NCI-H82 treated with DMSO at 0.1 percent for 48 hours (cell line): ENCODE data around the gene KRT27.
"Not testable (repeated sequence)": the region's sequence is repeated elsewhere in the genome, so short reads cannot be mapped to it uniquely, and the experiment has no call there.

Experiments used
- DNase-seq: peaks from one replicate; lab custom pipeline; 2025; ENCODE audit not compliant: unreplicated experiment; lab: John Stamatoyannopoulos, UW

The KRT27 gene

DNA sequence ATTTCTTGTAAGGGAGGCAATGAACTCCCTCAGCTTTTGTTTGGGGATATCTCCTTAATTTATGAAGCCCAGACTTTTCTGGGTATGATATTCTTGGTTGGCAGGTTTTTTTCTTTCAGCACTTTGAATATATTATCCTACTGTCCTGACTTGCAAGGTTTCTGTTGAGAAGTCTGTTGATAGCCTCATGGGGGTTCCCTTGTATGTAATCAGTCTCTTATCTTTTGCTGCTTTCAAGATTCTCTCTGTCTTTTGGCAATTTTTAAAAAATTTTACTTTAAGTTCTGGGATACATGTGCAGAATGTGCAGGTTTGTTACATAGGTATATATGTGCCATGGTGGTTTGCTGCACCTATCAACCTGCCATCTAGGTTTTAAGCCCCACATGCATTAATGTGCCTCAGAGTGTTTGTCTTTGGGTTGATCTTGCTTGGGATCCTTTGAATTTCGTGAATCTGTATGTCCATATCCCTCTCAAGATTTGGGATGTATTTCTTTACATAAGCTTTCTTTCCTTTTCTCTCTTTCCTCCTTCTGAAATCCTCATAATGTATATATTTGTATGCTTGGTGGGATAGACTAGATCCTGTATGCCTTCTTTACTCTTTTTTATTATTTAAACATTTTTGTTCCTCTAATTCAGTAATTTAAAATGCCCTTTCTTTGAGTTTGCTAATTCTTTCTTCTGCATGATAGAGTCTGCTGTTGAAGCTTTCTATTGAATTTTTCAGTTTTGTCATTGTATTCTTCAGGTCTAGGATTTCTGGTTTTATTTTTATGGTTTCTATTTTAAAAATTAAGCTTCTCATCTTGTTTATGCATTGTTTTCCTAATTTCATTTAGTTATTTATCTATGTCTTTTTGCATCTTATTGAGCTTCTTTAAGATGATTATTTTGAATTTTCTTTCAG lies 22.0 kb downstream of the KRT27 start:
- no peak for DNase-seq

DNA sequence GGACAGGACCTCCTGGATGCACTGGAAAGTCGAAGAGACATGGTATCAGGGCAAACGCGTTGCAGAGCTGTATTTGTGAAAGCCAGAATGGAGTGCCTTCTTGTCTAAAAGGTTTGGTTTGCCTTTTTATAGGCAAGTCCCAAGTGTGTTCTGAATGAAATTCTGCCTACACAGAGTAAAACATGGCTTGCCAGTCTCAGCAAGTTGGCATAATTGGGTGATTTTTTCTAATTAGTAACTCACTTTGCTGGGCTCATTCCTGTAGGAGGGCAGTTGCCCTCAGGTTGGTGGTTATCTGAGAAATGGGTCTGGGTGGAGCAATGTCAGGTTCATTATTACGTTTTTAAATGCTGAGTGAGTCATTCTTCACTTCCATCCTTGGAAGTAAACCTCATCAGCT lies 27.1 kb downstream of the KRT27 start, which contains the start of gene KRT25:
KRT25 (minus strand) TSS at position 101 of the 400 bp plus-strand sequence; CDS start at position 41, 60 bp downstream.
- no peak for DNase-seq

DNA sequence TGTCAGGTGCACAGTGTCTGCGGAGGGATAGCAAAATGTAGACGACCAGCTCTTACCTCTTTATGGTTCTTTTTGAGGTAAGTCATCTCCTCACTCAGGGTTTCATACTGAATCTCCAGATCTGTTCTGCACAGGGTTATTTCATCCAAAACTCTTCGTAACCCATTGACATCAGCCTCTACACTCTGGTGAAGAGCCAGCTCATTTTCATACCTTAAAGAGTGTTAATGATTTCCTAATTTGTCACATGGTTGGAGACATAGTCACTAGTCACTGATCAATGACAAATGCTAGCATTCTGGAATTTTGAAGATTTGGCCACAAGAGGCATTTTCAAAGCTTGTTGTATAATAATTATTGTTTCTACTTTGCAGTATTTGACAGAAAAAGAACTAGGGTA lies 28.5 kb downstream of the KRT27 start:
- no peak for DNase-seq

DNA sequence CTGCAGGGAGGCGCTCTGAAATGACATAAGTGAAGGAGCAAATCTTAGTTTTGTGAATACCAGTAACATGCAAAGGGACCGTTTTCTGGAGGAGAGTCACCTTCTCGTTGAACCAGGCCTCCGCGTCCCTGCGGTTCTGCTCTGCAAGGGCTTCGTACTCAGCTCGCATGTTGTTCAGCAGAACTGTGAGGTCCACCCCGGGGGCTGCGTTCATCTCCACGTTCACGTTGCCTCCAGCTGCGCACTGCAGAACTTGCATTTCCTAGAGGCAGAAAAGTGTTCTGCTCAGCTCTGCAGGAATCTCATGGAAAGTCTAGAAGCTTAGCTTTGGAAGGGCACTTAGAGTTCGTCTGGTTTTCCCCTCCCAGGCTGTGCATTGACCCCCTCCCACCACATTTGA lies 31.3 kb downstream of the KRT27 start:
- no peak for DNase-seq

DNA sequence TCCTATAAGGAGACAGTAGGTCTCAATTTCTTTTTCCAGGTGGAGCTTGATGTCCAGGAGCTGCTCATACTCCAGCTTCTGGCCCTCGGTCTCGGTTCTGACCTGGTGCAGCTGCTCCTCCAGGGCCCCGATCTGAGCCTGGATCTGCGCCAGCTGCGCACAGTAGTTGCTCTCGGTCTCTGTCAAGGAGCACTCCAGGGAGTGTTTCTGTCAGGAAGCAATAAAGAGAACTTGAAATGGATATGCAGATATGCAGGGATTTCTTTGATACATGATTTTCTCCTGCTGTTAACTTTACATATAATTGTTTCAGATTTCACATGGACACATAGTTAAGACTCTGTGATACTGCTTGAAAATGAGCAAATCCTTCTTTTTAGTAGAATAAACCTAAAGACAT lies 32.0 kb downstream of the KRT27 start:
- DNase-seq: no peak

DNA sequence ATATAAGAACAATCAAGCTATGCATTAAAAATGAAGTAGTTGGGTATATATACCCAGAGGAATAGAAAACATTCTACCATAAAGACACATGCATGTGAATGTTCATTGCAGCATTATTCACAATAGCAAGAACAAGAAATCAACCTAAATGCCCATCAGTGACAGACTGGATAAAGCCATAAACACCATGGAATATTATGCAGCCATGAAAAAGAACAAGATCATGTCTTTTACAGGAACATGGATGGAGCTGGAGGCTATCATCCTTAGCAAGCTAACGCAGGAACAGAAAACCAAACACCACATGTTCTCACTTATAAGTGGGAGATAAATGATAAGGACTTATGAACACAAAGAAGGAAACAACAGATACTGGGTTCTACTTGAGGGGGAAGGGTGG lies 33.7 kb downstream of the KRT27 start:
- not testable (repeated sequence) for DNase-seq

DNA sequence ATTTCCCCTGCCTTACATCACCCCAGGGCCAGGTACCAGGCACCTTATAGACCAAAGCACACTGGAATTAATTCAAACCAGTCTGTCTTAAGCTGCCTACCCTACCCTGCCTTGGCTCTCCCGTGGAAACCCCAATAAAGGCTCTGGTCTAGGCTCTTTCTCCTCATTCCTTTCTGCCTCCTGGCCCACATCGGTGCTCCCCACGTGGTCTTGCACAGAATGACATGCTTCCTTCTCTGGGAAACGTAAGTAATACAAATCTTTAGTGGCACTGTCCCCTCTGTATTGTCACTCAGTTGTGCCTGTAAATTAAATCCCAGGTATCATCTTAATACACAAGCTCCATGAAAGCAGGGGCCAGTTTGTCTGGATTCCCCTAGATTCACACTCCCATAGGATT lies 43.8 kb downstream of the KRT27 start:
- DNase-seq: no peak

DNA sequence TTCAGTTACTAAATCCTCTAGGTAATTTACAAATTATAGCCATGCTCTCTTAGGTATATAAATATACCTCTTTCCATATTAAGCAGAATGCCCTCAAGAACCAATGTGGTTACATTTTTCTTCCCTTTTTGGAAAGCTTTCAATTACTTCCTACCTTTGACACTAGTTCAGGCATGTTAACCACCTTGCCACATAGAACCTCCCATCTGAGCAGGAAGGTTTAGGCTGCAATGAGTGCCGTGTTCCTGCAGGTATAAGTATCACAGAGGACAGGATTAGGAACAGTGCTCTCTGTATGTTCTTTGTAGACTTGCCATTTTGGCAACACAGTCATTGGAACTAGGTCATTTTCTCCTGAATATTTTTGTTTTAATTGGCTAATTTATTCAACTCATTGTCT lies 47.3 kb downstream of the KRT27 start:
- no peak for DNase-seq

DNA sequence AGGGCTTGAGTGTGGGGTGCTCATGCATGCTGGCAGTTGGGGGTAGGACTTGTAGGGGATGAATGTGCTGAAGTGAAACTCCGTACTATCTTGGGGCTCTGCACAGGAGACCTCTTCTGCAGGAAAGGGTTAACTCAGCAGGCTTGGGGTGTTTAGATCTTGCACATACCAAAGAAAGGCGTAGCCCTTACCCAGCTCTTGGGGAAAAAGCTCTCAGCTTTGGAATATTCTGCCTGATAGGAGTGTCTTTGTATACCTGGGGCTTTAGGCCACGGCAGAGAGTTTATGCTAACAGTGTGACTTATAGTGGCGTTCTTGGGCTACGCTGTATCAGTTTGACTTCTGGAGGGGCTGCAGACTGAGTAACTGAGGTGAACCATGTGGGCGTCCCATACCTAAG lies 48.3 kb downstream of the KRT27 start:
- DNase-seq: no peak

DNA sequence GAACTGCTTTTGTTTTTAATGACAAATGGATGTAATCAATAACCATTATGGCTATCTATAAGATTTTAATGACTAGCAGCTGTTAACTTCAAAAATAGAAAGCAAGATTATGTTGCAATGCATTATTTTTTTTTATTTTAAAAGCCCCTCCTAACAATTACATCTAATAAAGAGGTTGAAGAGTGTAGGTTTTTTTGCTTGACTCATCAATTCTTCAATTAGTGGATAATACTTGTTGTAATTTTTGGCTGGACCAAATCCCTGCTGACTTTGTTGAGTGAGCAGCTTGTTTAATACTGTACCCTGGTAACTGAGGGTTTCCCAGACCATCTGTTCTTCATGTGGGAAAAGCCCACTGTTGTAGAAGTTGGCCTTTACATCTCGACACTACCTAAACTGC lies 51.4 kb downstream of the KRT27 start:
- no peak for DNase-seq

DNA sequence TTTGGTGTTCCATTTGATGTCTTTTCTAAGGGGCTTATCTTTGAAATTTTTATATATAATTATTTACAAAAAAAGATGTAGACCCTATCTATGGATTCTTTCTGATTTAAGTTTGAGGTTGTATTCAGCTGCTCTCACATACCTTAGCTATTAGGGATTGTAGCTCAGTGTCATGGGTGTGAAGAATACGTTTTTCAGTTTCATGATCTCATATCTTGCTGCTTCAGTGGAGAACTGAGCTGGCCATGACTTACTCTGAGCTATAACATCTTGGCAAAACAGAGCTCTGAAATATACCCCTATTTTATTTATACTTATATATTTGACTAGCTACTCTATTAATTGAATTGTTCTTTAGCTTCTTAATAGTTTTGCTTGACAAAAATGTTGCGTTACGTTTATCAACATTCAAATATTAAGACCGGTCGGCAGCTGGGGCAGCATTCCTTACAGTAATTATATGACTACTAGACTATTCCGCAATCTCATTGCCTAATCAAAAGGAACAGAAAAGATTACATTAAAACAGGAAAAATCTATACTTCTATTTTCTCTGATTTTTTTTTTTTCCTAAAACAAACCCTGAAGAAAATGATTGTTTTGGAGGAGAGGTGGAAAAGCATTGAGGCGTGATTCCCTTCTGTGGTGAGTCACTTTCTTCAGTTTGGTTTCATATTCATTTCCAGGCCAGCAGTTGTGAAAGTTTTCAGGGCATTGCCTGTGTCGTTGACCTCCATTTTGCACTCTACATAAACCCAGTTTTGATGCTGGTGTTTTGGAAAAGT lies 54.7 kb downstream of the KRT27 start:
- DNase-seq: no peak

DNA sequence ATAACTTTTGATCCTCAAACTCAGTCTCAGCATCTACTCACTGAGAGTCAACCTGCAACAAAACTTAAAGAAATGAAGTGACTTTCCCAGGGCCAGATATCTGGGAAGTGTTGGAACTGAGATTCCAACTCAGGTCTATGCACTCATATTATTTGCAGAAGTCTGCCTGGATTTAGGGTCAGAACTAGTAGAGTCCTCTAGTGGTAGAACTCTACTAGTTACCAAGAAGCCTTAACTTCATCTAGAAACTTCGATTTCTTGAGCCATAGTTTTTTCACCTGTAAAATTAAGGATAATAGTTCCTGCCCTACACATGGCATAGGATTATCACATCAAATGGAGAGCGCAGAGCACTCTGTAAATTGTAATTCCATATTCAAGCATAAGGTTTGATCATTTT lies 55.4 kb downstream of the KRT27 start:
- DNase-seq: no peak
